GM12874 (cell line): Measurements from ENCODE around the gene VRK1.

Experiments
- TF ChIP-seq, protein P1 (sequence below): IDR thresholded peaks from 2 replicates; pipeline ENCODE4 v1.5.1; 2011; ENCODE audit warnings: low read depth, mild to moderate bottlenecking, control low read depth, low read length, moderate library complexity; ENCODE audit not compliant: insufficient read depth

VRK1 gene

DNA sequence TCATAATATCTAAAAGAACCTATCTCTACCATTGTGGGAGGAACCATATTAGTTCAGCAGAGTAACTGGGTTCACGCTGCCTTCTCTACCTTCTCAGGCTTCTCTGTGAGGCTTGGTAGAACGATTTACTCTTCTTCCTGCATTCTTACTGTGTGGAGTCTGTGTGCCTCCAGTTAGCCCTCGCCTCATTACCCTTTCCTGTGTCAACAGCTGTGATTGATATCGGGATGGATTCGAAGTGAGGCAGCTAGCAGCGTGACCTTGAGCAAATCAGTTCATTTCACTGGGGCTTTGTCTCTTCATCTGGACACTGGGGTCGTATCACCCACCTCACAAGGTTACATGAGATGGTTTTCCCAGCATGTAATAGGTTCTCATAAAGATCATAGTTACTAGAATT is 4.6 kb upstream of the VRK1 start:
- TF ChIP-seq, protein P1, sequence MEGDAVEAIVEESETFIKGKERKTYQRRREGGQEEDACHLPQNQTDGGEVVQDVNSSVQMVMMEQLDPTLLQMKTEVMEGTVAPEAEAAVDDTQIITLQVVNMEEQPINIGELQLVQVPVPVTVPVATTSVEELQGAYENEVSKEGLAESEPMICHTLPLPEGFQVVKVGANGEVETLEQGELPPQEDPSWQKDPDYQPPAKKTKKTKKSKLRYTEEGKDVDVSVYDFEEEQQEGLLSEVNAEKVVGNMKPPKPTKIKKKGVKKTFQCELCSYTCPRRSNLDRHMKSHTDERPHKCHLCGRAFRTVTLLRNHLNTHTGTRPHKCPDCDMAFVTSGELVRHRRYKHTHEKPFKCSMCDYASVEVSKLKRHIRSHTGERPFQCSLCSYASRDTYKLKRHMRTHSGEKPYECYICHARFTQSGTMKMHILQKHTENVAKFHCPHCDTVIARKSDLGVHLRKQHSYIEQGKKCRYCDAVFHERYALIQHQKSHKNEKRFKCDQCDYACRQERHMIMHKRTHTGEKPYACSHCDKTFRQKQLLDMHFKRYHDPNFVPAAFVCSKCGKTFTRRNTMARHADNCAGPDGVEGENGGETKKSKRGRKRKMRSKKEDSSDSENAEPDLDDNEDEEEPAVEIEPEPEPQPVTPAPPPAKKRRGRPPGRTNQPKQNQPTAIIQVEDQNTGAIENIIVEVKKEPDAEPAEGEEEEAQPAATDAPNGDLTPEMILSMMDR: no peak

- TF ChIP-seq, protein P1: no peak
Observed at GRCh38 chr14:96793547-96793946, 3.6 kb upstream of the VRK1 start.

DNA sequence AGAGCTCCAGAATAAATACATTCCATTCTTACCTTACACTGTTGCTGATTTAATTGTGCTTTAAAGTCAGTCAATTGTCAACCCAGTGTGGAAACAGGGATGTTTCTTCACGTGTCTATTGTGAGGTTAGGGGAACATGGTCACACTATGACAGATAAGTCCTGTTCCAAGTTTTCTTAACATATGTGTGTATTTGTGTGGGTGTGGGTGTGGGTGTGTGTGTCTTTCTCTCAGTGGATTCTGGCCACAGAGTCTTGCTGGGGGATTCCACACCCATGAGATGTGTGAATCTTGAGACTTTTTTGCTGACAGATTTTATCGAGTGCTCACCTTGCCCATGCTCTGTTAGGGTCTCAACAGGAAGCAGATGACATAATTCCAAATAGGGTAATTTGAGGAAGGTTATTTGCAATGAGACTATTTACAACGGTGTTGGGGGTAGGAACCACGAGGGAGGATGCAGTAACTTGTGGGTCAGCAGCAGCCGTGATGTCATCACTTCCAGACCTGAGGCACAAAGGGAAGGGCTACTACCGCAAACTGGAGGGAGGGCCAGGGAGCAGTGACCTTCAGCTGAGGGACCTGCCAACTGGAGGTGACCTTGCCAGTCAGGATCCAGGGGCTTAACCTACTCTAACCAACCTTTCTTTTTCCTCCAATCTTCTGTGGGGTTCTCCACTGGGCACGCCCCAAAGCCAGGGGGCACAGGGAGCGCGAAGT is 1.9 kb upstream of the VRK1 start:
- TF ChIP-seq, protein P1: no peak

- TF ChIP-seq, protein P1: no peak
Observed at GRCh38 chr14:96797582-96798349, 584 bp downstream of the VRK1 start.

DNA sequence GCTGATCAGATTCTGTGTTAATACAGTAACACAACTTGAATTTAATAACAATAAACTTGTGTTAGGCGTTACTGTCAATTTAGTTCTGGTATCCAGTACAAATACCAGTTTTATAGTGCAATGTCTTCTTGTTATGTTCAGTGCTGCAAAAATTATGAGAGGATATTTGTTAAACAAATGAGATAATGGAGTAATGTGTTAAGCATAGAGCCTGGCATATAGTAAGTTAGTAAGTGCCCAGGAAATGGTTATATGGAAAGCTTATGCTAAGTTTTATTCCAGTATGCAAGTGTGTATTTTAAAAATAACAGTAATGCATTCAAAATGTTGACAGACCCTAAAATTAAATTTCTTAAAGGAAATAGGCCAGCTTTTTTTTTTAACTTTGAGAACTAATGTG is 1.8 kb downstream of the VRK1 start:
- TF ChIP-seq, protein P1: no peak

GRCh38 chr14:96799489-96800054 is 2.4 kb downstream of the VRK1 start:
- TF ChIP-seq, protein P1: no peak

DNA sequence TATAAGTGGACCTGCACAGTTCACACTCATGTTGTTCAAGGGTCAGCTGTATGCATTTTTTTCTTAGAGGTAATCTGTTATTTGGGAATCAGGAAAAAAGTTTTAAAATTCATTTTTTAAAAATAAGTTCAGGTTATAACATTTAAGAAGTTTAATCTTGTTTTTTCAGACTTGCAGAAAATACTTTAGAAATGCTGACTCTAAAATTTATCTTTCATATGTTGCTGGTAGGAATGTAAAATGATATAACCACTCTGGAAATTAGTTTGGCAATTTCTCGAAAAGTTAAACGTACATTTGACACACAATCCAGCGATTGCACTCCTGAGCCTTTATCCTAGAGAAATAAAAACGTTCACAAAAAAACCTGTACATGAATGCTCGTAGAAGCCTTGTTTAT is 4.7 kb downstream of the VRK1 start:
- TF ChIP-seq, protein P1: no peak
